Suppressor macrophage treated with lipopolysaccharide for 1 hour (primary cell): Measurements from ENCODE around the gene RPRD1B.

Experiments
- DNase-seq, 3 donors: peaks; one replicate each; pipeline ENCODE4 v3.0.0-alpha.2; 2020 to 2022

RPRD1B gene

DNA sequence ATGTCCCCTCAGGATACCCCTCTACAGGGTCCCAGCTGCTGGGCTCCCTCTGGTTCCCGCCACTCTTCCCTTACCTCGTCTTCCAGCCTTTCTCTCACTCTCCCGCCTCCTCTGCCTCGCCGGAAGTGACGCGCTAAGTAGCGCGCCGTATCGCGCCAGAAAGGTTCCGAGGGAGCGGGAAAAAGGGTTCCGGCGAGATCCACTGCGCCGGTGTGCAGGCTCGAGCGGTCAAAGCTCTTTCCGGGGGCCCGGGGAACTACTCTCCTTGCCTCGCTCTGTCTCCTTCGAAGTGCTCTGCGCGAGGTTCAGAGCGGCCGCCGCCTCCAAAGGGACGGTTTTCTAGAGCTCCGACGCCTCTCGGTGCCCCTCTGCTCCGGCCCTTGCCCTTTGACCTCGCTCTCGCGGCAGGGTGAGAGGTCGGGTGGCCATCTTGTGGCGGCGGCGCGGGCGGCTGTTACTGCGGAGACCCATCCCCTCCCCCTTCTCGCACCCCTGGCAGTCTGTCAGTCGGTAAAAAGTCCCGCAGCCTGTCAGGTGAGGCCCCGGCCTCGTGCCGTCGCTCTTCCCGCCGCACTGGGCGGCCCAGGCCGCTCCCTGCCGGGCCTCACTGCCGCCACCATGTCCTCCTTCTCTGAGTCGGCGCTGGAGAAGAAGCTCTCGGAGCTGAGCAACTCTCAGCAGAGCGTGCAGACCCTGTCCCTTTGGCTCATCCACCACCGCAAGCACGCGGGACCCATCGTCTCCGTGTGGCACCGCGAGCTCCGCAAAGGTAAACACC lies at the start of gene RPRD1B, which contains the start of gene TTI1:
TSS of gene RPRD1B (plus strand) at position 417 of the 778 bp plus-strand sequence. CDS start at position 619, 202 bp downstream.
TSS of gene TTI1 (minus strand) at position 127 of the 778 bp plus-strand sequence. CDS start 19,640 bp downstream, outside the sequence.
- DNase-seq: peak; percentile 91 to 94 (median 94)

GRCh38 chr20:37984018-37984785 lies 49.3 kb upstream of the RPRD1B start:
- DNase-seq: no peak

- no peak for DNase-seq
Observed at GRCh38 chr20:37986044-37986858, 47.3 kb upstream of the RPRD1B start.

DNA sequence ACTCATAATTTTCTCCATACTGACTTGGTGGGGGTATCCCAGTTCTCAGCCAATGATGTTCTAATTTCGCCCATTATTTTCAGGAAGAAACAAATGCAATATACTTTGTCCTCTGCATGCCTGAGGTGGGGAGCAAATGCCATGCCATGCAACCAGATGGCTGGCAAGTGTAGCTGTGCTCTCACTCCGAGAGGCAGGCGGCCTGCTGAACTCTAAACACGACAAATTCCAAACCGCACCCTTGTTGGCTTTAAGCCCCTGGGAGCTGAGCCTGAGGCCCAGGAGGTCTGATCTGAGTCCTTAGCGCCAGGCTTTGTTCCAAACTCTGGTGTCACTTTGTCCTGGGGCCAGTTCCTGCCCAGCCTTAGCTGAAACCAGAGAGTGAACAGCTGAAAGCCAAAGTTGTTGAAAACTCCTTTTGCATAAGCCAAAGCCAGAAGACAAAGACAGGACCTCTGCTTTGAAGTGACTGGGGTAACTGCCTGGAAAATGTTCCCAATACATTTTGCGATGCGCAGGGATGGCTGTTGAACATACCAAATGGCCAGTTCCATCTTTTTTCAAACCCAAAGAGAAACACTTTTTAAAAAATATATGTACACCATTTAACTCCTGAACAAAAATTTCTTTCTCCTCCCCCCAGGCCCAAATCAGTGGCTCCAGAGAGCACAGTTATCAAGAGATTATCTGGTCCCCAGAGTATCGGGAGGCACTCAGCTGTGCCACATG lies 46.5 kb upstream of the RPRD1B start:
- DNase-seq: no peak

GRCh38 chr20:37987602-37988290 lies 45.8 kb upstream of the RPRD1B start:
- DNase-seq: no peak

- no peak for DNase-seq
Observed at GRCh38 chr20:37988306-37988954, 45.1 kb upstream of the RPRD1B start.

DNA sequence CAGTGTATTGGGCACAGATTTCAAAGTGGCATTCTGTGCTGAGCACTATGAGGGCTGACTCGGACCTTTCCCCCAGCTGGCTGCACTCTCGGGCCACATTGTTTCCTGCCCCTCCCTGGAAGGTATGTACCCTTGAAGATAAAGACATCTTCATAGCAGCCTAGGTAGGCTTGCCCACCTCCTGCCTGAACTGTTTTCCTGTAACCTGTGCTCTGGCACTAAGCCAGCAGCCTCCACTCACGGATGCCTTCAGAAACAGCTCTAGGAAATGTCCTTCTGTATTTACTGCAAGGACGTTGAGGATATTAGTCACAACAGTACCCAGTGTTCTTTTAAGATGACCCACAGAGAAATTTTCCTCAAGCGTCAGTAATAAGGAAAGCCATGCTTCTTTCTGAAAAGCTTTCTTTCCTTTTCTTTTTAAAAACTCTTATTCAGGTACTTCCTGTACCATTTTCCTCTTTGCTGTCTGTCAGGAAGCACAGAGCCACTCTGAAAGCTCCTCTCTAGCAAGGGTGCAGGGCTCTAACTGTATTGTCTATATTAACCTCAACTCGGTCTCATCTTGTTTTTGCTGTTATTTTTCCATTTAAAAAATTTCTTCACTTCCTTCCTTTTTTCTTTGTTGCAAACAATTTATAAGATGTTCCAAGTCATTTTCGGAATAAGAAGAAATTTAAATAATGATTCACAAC lies 43.8 kb upstream of the RPRD1B start:
- DNase-seq: peak; percentile 10 to 49 (median 46)

DNA sequence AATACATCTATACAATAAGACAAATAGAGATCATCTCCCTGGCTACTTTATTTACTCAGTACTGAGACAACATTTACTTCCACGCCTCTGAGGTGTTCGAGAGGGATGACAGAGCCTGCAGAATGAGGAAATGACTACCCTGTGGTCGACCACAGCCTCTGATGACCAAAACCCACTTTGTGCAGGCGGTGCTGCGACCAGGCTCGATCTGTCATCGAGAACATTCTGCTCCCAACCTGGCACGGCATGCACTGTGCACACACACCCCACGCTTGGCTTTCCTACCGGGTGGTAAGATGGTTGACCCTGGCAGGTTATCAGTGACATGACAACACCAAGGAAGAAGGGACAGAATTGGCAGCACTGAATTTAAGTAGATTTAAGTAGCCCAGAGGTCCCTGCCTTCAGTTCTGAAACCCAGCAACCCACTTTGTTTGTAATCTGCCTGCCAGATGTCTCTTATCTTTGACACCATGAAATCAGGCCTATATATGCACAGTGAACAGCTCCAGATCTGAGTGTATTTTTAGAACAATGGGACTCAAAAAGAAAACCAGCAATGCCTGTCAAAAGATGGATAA lies 42.9 kb upstream of the RPRD1B start:
- peak; percentile 82 to 89 (median 88) for DNase-seq

- DNase-seq: no peak
Observed at GRCh38 chr20:37991157-37991866, 42.2 kb upstream of the RPRD1B start.

DNA sequence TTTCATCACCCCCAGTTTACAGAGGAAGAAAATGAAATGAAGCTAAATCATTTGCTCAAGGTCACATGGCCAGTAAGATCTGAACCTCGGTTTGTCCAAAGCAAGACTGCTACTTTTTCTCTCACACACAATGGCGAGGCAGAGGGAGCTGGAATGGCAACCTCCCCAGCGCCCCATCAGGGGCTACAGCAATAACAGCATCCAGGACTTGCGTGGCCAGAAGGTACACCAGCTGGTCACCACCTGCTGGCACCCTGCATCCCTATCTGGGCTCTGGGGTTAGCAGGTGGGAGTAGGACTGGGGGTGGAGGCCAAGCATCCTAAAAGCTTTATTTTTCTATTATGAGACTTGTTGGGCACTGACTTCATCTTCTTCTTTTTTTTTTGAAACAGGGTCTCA lies 41.6 kb upstream of the RPRD1B start:
- DNase-seq: no peak

GRCh38 chr20:37992802-37993409 lies 40.6 kb upstream of the RPRD1B start:
- DNase-seq: peak; percentile 26 to 38 (median 31)

- DNase-seq: no peak
Observed at GRCh38 chr20:37994512-37994911, 39.0 kb upstream of the RPRD1B start.

GRCh38 chr20:37995856-37996605 lies 37.5 kb upstream of the RPRD1B start:
- no peak for DNase-seq

DNA sequence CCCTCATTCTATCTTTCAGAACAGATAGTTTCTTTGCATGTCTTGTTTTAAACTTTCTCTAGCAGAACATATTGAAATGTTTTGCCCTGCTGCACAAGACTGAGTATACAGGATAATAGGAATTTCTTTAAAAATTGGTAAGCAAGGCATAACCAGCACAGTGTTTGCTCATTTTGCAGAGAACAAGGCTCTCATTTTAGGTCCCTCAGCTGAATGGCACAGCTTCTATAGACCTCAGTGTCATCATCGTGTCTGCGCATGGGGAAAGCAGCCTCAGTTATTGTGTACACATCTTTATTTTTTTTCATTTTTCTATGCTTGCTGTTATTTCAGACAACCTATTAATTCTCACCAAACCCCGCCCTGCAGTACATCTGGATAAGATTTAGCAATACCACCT lies 36.0 kb upstream of the RPRD1B start:
- no peak for DNase-seq

- DNase-seq: peak; percentile 48 to 58 (median 54)
Observed at GRCh38 chr20:37999526-38000263, 33.9 kb upstream of the RPRD1B start.

DNA sequence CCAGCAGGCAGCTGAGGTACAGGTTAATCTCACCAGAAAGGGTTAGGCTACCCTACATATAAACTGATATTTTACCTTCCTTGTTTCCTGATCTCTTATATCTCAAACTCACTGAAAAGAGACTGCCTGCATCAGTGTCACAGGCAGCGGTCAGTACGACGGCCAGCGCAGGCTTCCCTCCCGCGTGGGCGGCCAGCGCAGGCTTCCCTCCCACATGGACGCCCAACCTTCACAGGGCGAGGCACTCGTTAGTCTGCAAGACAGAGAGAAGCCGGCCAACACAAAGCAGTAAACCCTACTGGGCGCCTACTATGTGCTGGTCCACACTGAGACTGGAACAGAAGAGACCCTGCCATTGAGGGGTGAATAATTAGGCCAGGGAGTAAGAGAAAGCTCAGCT lies 33.3 kb upstream of the RPRD1B start:
- no peak for DNase-seq

- DNase-seq: peak in 1 of 3 donors; percentile 25
Observed at GRCh38 chr20:38001173-38001875, 32.2 kb upstream of the RPRD1B start.
